Retina (tissue), 1 donor: Measurements from ENCODE around the gene NRM.
A peak's percentile ranks its signal among the peaks of the same experiment; 100 is the strongest.

ENCODE experiments used
- DNase-seq: peaks from one replicate; pipeline ENCODE4 v3.0.0-alpha.2; 2016

The NRM gene

DNA sequence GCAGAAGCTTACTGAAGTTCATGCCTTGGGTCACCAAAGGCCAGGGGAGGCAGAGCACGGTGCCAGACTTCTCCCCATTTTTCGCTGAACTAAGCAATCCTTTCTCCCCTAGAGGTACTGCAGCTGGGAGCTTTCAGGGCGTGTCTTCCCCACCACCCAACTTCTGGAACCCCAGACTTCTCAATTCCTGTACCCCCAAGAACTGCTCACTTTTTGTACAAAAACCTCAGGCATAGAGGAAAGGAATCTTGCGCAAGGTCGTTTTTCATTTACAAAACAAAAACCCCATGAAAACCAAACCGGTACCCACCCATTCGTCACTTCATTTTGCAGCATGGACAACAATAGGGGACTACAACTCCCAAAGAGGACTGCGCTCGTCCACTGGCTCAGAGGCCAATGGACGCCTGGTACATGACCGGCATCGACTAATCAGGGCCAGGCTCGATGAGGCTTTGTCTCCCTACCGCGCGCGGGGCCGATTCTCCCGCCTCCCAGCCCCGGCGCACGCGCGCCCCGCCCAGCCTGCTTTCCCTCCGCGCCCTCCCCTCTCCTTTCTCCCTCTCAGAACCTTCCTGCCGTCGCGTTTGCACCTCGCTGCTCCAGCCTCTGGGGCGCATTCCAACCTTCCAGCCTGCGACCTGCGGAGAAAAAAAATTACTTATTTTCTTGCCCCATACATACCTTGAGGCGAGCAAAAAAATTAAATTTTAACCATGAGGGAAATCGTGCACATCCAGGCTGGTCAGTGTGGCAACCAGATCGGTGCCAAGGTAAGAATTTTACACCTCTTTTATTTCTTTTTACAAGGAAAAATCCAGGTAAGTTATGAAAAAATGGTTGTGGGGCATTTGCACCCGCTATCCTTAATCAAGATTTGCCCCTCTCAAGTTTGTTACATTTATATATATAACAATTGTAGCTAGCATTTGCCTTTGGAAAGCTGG is 29.3 kb upstream of the NRM start, which contains the start of gene TUBB:
Gene TUBB (plus strand): TSS at position 562 of the 947 bp plus-strand sequence. CDS start 155 bp downstream, at position 717.
- DNase-seq: peak; percentile 96

DNA sequence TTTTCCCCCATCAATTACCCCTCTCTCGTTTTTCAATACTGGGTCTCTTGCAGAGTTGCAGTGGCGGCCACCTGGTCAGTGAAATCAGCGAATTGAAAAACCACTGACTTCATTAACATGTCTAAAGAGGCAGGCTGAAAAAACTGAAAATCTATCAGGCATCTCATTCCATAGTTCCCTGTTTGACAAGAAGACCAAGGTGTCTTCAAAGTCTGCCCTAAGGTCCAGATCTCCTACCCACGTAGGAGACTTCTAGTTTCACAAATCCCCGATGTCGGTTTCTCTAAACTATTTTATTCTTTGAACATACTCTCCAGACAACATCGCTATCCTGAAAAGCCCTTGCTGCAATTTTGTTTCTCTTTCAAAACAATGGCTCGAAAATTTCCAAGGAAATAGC is 28.6 kb upstream of the NRM start:
- no peak for DNase-seq

DNA sequence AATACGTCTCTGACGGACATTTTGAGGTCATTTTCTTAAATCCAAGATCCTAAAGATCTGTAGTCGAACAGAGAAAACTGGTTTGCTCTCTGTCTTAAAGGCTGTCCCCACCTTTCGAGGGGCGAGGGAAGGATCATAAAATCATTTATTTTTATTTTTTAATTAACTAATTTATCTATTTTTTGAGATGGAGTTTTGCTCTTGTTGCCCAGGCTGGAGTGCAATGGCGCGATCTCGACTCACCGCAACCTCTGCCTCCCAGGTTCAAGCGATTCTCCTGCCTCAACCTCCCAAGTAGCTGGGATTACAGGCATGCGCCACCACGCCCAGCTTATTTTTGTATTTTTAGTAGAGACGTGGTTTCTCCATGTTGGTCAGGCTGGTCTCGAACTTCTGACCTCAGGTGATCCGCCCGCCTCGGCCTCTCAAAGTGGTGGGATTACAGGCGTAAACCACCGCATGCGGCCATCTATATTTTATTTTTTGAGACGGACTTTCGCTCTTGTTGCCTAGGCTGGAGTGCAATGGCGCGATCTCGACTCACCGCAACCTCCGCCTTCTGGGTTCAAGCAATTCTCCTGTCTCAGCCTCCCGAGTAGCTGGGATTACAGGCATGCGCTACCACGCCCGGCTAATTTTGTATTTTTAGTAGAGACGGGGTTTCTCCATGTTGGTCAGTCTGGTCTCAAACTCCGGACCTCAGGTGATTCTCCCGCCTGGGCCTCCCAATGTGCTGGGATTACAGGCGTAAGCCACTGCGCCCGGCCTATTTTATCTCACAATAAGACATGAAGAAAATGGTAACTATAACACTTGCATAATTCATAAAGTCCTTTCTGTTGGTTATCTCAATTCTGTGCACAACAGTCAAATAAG is 27.3 kb upstream of the NRM start:
- peak; percentile 5 for DNase-seq

DNA sequence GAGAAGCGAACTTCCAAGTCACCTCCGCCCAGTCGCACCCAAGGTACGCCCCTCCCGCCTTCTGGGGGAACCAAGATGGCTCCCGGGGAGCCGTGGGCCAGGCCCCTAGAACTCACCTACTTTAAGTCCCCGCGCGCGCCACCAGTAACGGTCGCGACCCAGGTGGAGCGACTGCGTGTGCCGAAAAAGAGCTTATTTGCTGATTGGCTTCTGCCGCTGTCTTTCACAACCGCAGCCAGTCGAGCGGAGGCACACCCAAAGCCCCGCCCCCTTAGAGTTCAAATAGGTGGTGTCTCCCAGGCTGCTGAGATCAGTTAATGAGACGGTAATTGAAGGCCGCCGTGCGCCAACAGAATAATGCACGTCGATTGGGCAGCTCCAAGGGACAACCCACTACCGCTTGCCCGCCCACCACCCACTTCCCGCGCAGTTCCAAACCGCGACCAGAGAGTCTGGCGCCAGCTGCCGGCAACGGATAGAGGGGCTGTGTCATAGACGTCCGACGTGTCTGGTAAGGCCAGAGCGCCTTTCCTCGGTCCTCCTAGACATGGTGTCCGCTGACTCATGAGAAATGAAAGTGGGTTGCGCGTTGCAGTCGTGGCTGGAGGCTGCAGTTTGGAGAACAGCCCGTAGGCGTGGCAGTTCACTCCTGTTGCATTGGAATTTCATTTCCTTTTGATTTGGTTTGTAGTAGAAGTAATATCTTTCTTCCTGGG is 26.5 kb upstream of the NRM start, which contains the start of gene MDC1:
Gene MDC1 (minus strand): TSS at position 153 of the 716 bp plus-strand sequence. CDS start 2,106 bp downstream, outside the sequence.
- DNase-seq: peak; percentile 98

DNA sequence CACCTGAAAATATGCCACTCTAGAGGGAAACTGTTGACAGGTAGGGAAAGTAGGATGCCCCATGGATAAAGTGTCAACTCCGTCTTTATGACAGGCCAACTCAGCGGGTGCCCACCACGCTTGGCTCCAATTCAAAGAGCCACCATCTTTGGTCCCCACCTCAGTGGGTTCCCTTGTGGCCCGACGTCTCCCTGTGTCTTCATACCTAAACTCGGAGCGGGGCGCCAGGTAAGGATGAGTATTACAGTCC is 26.0 kb upstream of the NRM start:
- no peak for DNase-seq

DNA sequence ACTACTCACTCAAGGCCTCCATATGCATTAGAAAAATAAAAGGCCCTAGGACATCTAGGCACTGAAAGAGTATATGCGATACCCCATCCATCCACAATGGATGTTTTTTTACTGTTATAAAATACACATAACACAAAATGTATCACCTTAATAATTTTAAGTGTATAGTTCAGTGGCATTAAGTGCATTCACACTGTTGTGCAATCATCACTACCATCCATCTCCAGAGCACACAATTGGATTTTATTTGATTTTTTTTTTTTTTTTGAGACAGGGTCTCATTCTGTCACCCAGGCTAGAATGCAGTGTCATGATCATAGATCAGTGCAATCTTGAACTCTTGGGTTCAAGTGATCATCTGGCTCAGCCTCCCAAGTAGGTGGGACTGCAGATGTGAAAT is 23.5 kb upstream of the NRM start:
- no peak for DNase-seq

DNA sequence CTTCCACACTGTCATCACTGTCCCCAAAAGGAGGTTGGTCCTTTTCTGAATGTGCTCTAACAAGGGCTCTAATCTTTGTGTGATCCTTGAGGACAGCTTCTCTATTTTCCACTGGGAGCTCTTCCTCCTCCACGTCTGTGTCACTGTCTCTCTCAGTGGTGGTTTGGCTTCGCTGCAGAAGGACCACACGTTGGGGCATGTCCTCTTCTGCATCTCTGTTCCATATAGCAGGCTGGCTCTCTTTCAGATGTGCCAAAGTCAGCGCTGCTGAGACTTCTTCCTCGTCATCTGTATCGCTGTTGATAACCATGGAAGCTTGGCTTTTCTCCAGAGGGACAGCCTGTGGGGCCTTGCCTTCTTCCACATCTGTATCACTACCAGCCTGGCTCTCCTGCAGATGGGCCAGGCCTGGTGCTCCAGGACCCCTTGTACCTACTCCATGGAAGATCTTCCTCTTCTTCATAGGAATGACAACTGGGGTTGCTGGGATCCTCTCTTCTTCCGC is 21.7 kb upstream of the NRM start:
- no peak for DNase-seq

DNA sequence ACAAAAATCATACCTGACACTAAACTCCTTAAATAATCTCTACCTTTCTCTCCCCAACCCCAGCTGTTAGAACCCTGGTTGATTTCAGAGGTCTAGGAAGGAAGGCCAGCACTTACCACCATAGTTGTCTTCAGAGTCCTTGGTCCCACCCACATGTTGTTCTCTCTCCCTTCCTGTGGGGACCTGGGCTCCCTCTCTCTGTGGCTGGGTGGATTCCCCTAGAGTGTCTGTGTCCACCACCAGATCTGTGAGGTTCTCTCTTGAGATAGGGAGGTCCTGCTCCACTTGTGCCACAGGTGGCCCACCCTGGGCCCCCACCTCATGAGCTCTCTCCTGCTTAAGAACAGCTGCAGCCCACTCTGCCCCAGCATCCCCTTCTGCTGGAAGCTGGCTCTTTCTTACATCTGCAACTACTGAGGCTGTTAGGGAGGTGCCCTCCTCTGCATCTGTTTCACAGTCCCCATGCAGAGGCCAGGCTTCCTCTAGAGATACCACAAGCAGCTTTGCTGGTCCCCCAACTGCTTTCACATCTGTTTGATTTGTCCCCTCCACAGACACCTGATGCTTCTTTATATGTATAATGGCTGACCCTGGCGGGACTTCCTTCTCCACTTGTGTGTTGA is 21.1 kb upstream of the NRM start:
- no peak for DNase-seq

DNA sequence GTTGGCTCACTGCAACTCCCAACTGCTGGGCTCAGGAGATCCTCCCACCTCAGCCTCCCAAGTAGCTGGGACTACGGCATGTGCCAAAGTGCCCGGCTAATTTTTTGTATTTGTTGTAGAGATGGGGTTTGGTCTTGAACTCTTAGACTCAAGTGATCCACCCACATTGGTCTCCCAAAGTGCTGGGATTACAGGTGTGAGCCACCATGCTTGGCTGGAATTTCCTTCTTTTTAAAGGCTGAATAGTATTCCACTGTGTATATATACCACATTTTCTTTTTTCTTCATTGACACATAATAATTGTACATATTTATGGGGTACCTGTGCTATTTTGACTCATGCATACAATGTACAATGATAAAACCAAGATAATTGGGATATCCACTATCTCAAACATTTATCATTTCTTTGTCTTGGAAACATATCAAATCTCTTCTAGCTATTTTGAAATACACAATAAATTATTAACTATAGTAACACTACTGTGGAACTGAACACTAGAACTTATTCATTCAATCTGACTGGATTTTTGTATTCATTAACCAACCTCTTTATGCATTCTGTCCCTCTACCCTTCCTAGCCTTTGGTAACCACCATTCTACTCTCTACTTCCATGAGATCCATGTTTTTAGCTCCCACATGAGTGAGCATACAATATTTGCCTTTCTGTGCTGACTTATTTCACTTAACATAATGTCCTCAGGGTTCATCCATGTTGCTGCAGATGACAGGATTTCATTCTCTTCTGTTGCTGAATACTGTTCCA is 18.5 kb upstream of the NRM start:
- DNase-seq: no peak

DNA sequence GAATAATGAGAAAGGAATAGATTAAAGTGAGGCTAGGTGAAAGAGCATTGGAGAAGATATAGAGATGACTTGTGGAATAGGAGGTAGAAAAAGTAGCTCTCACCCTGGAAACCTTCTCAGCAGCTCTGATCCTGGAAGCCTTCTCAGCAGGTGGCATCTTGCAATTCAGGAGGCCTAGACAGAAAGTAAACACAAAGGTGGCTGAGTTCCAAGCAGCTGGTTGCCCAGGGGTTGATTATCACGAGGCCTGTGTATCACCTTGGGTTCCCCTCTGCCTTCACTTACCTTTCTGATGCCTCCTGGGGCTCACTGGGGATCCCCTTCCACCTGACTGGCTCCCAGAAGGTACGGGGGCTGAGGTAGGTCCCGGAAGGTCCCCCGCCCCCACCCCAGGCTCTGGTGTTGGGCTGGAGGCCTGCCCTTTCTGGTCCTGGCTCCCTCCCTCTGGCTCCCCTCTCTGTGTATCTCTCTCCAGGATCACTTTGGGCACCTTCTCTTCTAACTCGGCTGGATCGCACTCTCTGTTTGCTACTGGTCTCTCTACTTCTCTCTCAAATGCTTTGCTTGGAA is 16.6 kb upstream of the NRM start:
- no peak for DNase-seq

DNA sequence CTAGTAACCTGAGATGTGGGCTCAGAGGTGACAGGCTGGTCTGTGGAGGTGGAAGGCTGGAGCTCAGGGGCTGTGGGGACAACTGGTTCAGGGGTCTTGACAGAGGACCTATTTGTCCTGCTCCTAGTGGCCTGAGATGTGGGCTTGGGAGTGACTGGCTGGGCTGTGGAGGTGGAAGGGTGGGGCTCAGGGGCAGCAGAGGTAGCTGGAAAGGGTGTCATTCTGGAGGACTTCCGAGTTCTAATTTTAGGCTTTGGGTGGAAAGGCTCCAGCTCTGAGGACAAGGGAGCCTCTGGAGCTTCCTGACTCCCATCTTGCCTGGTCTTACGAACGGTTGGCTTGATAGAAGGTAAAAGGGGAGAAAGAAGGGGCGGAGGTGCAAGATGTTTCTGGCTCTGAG is 14.8 kb upstream of the NRM start:
- no peak for DNase-seq

DNA sequence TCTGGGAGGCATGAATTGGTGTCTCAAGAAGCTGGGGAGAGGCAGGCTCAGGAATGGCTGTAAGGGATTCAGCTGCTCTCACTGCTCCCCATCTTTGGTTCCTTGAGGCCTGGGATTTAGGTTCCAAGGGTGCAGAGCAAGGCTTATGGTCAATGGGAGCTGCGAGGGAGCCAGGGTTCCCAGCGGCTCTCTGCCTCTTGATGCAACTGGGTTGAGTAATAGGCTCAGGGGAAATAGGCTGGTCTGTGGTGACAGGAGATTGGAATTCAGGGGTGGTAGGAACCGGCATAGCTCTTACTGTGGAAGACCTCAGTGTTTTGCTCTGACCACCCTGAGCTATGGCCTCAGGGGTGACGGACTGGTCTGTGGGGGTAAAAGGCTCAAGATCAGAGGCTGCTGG is 13.0 kb upstream of the NRM start:
- no peak for DNase-seq

DNA sequence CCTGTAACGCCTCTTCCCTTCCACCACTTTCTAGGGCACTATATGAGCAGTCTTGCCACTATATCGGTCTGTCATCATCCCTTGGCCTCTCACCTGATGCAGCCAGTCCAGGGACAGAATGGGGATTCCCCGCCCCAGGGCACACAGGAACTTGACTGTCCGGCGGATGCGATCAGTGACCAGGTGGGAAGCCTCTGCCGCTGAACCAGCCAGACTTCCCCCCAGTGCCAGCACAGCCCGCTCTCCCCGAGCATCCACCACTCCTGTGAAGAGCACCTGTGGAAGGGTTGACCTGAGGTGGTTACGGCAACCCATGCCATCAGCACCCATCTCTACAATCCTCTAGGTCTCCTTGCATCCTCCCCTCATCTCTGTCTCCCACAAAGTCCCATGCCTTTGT is 12.2 kb upstream of the NRM start:
- no peak for DNase-seq

DNA sequence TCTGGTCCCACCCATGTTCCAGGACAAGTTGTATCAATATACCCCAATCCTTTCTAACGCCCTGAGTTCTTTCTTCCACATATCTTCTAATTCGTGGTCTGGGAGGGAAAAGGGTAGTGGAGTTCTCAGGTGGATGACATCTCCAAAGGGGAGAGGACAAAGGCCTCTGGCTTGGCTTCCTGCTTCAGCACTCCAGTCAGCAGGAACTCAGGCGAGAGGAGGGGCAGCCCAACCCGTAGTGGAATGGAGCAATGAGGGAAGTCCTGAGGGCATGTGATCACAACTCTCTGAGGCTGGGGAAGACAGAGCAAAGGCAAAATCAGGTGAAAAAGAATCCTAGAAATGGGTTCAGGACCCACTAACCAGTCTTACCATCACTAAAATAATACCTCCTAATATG is 9.6 kb upstream of the NRM start:
- DNase-seq: no peak

DNA sequence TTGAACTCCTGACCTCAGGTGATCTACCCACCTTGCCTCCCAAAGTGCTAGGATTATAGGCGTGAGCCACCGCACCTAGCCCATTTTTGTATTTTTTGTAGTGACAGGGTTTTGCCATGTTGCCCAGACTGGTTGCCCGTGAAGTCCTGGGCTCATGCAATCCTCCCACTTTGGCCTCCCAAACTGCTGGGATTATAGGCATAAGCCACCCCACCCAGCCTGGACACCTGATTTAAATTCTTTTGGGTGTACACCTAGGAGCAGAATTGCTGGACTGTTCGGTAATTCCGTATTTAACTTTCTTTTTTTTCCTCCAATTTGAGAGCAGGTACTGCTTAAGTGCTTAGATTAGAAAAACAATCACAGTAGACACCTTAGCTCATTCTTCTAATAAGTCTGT is 5.6 kb upstream of the NRM start:
- DNase-seq: no peak

DNA sequence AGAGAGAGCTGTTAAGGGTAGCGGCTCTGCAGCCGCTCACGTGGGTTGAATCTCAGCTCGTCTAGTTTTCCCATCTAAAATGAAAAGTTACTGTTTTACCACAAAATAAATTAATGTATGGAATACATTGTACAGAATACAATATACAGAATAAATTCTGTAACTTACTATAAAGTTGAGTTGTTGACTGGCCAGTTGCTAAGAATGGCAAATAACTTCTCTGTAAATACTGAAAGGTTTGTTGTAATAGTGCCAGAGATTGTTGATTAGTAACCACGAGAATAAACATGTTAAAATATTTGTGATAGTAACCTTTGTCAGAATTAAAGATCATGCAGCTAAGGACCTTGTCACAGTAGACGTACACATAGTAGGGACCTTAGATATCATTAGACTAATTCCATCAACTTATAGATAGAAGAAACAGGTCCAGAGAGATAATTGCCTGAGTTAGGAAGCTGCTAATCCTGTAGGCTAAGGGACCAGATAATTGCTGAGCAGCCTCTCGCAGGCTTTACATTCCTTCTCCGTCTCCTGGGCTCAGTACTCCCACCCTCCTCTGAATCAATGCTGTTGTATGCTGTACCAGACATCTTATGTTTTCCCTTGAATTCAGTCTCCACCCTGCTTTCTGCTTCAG is 544 bp upstream of the NRM start:
- no peak for DNase-seq

DNA sequence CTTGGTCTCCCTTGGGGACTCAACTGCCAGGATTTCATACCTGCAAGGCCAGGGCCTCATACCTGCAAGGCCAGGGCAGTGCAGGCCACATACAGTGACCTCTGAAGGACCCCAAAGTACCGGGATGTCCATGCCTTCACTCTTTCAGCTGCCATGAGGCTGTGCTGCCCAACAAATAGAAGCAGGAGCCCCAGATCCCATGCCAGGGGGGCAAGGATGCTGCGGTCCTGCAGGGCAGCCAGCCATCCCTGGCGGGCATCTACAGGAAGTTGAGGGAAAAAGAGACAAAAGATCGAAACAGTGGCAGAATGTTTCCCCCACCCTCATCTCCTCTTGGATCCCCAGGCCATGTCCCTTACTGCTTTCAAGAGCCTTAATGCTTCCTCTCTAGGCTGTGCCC is 799 bp downstream of the NRM start:
- no peak for DNase-seq

DNA sequence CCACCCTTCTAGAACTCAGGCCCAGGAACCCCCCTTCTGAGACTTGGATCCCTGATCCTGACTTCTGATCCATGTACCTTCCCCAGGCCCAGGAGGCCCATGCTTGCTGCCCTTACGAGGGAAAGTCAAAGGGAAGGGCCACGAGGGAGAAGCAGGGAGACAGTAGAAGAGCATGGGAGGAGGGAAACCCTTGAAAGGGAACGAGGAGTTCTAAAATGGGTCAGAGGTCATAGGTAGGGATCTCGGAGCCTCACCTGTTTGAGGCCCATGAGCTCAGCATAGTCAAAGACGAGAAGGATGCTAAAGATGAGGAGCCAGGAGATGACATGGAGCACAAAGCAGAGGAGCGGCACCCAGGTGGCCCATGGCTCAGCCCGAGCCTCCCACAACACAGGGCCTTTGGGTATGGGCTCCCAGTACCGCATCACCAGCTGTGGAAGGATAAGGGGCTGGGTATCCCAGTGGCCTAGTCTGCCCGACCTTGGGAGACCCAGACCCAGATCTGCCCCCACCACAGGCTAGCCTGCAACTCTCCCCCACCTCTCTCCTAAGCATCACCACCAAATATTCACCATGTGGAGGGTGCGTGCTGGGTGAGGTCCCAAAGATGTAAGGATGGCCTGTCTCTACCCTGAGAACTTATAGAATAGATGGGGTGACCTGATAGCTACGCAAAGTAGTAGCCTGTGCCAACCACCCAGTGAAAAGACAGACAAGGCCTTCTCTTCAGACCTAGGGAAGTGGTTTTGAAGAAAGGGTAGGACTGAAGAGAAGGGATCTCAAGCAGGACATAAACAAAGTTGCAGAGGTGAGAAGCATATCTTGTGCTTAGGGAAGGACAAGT is 1.5 kb downstream of the NRM start:
- no peak for DNase-seq

DNA sequence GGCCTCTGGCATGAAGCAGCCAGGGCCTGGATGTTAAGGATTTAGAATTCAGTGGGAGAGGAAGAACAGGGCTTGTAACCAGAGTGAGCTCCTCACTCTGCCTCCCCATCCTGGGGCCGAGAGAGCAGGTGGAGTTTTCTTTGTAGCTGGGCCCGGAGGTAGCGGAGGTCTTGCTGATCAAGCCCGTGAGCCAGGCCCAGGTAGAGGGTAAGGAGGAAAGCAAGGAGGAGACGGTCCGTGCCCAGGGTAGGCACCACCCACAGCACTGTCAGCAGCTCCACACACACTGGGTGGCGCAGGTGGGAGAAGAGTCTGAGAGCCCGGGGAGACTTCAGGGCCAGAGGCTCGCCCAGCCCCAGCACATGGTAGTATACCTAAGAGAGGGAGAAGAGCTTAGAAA is 2.2 kb downstream of the NRM start:
- no peak for DNase-seq
